GM12878 (cell line): ENCODE data around the gene ACVR1.

Experiments used
- BMI1 ChIP-seq: fragments of 450-650 bp; IDR thresholded peaks from 2 replicates; pipeline ENCODE4 v1.6.1; 2016; ENCODE audit warnings: mild to moderate bottlenecking, moderate library complexity, borderline replicate concordance
- MXI1 ChIP-seq: fragments of 150-350 bp; IDR thresholded peaks from 2 replicates; pipeline ENCODE4 v1.6.1; 2011; ENCODE audit warnings: low read depth, mild to moderate bottlenecking, inconsistent platforms, low read length, improper control_type of control experiment
- NBN ChIP-seq: fragments of 450-650 bp; IDR thresholded peaks from 2 replicates; pipeline ENCODE4 v1.6.1; 2016
- NFYB ChIP-seq: IDR thresholded peaks from 2 replicates; pipeline ENCODE4 v1.6.1; 2011; ENCODE audit warnings: low read depth, mild to moderate bottlenecking, low read length, improper control_type of control experiment, moderate library complexity; ENCODE audit not compliant: insufficient read depth
- NRF1 ChIP-seq: conservative IDR thresholded peaks from 2 replicates; pipeline ENCODE4 v1.6.1; 2011; ENCODE audit warnings: mild to moderate bottlenecking, low read depth, low read length, improper control_type of control experiment
- POLR2A ChIP-seq: IDR thresholded peaks from 2 replicates; pipeline ENCODE4 v1.6.1; 2011; ENCODE audit warnings: low read depth, mild to moderate bottlenecking, low read length
- POLR2AphosphoS2 ChIP-seq: IDR thresholded peaks from 2 replicates; pipeline ENCODE4 v1.6.1; 2011; ENCODE audit warnings: low read depth, mild to moderate bottlenecking, low read length, improper control_type of control experiment, moderate library complexity
- TARDBP ChIP-seq: IDR thresholded peaks from 2 replicates; pipeline ENCODE4 v1.6.1; 2016; ENCODE audit warnings: borderline replicate concordance
- TF ChIP-seq, protein P1 (sequence below), 3 experiments: IDR thresholded peaks in 2 of 3; conservative IDR thresholded peaks in 1 of 3; 2 replicates each; pipeline ENCODE4 v1.5.1; 2011; ENCODE audit warnings: low read depth in 3 of 3, low read length in 3 of 3, mild to moderate bottlenecking in 3 of 3, control low read depth in 2 of 3, moderate library complexity in 2 of 3, inconsistent platforms in 1 of 3, mixed read lengths in 1 of 3; ENCODE audit not compliant: control insufficient read depth in 2 of 3, insufficient read depth in 1 of 3; ENCODE audit errors: extremely low read depth in 1 of 3
- TF ChIP-seq, protein P2 (sequence below): fragments of 450-650 bp; IDR thresholded peaks from 2 replicates; pipeline ENCODE4 v1.6.1; 2017; ENCODE audit warnings: mild to moderate bottlenecking
- TF ChIP-seq, protein P3 (sequence below): IDR thresholded peaks from 2 replicates; pipeline ENCODE4 v1.6.1; 2012; ENCODE audit warnings: low read depth, low read length, improper control_type of control experiment

DNA sequence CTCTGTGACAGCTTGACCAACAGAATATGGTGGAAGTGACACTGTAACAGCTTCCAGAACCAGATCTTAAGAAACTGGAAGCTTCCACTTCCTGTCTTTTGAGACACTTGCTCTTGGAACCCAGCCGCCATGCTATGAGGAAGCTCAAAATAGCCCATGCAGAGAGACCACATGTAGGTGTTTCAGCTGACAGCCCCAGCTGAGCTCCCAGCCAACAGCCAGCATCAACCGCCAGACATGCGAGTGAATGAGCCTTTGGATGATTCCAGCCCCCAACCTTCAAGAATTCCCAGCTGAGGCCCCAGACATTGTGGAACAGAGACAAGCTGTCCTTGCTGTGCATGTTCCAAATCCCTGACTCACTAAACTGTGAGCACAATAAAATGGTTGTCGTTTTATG is 27.9 kb downstream of the ACVR1 start:
- no peak for TF ChIP-seq POLR2AphosphoS2
- TF ChIP-seq, protein P1, sequence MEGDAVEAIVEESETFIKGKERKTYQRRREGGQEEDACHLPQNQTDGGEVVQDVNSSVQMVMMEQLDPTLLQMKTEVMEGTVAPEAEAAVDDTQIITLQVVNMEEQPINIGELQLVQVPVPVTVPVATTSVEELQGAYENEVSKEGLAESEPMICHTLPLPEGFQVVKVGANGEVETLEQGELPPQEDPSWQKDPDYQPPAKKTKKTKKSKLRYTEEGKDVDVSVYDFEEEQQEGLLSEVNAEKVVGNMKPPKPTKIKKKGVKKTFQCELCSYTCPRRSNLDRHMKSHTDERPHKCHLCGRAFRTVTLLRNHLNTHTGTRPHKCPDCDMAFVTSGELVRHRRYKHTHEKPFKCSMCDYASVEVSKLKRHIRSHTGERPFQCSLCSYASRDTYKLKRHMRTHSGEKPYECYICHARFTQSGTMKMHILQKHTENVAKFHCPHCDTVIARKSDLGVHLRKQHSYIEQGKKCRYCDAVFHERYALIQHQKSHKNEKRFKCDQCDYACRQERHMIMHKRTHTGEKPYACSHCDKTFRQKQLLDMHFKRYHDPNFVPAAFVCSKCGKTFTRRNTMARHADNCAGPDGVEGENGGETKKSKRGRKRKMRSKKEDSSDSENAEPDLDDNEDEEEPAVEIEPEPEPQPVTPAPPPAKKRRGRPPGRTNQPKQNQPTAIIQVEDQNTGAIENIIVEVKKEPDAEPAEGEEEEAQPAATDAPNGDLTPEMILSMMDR (IDR thresholded peaks at IDR 0.05 in 2 of 3, conservative IDR thresholded peaks at IDR 0.05 in 1 of 3; ENCODE audit: control insufficient read depth in 2 of 3, extremely low read depth in 1 of 3, insufficient read depth in 1 of 3, low read depth in 3 of 3, low read length in 3 of 3), result no peak
- no peak for TF ChIP-seq TARDBP
- TF ChIP-seq NFYB, result no peak
- TF ChIP-seq, protein P2, sequence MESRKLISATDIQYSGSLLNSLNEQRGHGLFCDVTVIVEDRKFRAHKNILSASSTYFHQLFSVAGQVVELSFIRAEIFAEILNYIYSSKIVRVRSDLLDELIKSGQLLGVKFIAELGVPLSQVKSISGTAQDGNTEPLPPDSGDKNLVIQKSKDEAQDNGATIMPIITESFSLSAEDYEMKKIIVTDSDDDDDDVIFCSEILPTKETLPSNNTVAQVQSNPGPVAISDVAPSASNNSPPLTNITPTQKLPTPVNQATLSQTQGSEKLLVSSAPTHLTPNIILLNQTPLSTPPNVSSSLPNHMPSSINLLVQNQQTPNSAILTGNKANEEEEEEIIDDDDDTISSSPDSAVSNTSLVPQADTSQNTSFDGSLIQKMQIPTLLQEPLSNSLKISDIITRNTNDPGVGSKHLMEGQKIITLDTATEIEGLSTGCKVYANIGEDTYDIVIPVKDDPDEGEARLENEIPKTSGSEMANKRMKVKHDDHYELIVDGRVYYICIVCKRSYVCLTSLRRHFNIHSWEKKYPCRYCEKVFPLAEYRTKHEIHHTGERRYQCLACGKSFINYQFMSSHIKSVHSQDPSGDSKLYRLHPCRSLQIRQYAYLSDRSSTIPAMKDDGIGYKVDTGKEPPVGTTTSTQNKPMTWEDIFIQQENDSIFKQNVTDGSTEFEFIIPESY, result no peak
- TF ChIP-seq NBN, result no peak
- TF ChIP-seq MXI1, result no peak
- TF ChIP-seq, protein P3, sequence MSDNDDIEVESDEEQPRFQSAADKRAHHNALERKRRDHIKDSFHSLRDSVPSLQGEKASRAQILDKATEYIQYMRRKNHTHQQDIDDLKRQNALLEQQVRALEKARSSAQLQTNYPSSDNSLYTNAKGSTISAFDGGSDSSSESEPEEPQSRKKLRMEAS, result no peak
- no peak for TF ChIP-seq BMI1
- no peak for TF ChIP-seq NRF1
- TF ChIP-seq POLR2A, result no peak
